ENCODE measurements around the gene EMP2.

EMP2 gene

GRCh38 chr16:10610499-10611184 is 30.2 kb upstream of the EMP2 start:
- DNase-seq (ENCODE audit: low read depth) = no peak

DNA sequence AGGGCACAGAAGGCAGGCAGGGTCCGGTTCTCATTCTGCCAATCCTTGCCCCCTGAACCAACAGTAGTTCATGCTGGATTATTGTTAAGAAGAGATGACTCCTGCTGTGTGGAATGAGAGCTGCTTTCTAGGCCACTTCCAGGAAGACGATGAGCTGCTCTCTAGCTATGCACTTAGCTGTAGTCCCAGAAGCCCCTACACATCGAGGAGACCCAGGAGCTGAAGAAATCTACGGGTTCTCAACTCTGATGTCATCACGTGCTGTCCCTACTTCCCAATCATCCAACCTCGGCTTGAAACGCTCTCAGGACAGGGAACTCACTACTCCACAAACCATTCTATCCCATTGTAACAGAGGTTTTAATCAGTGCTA is 29.0 kb upstream of the EMP2 start:
- DNase-seq (ENCODE audit: low read depth) = peak; percentile 79

GRCh38 chr16:10608687-10609401 is 28.4 kb upstream of the EMP2 start:
- no peak for DNase-seq (ENCODE audit: low read depth)

GRCh38 chr16:10607157-10607556 is 26.8 kb upstream of the EMP2 start:
- no peak for DNase-seq (ENCODE audit: low read depth)

GRCh38 chr16:10606607-10607006 is 26.2 kb upstream of the EMP2 start:
- no peak for DNase-seq (ENCODE audit: low read depth)

DNA sequence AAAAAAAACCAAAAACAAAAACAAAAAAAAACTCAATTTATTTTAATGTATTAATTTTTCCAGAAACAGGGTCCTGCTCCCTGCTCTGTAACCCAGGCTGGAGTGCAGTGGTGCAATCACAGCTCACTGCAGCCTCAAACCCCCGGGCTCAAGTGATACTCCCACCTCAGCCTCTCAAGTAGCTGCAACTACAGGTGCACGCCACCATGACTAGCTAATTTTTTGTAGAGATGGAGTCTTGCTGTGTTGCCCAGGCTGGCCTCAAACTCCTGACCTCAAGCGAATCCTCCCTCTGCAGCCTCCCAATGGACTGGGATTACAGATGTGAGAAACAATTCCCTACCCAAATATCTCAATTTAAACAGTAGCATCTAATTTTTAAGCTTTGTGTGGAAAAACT is 25.2 kb upstream of the EMP2 start:
- DNase-seq (ENCODE audit: low read depth) = no peak

GRCh38 chr16:10601444-10602408 is 21.3 kb upstream of the EMP2 start:
- no peak for DNase-seq (ENCODE audit: low read depth)

- no peak for DNase-seq (ENCODE audit: low read depth)
Measured at GRCh38 chr16:10600782-10601443, 20.5 kb upstream of the EMP2 start.

DNA sequence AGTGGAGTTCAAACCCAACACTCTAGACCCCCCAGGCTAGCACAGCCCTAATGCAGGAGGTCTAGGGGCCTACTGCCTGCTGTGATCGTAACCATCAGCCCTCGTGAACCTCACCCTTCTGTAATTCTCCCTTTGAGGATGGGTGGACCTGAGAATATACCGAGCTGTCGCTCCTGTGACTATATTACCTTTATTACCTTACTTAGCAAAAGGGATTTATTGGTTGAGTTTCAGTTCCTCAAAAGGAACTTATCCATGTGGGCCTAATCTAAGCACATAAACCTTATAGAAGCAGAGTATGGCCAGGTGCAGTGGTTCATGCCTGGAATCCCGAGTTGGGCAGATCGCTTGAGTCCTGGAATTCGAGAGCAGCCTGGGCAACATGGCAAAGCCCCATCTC is 19.2 kb upstream of the EMP2 start:
- DNase-seq (ENCODE audit: low read depth) = no peak

GRCh38 chr16:10598157-10598556 is 17.8 kb upstream of the EMP2 start:
- DNase-seq (ENCODE audit: low read depth) = no peak

DNA sequence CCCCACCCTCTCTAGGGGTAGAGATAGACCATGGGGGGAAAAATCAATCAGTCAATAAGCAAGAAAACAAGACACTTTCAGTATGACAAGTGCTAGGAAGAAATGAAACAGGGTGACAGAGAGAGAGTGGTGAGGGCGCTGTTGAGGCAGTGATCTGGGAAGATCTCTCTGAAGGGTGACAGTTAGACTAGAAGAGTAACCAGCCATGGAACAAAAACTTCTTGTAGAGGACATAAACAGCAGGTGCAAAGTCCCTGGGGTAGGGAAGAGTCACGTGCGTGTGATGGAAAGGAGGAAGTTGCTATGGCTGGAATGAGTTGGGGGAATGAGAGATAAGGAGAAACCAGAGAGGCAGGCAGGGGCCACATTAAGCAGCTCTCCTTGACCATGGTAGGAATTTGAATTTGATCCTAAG is 16.8 kb upstream of the EMP2 start:
- DNase-seq (ENCODE audit: low read depth) = no peak

DNA sequence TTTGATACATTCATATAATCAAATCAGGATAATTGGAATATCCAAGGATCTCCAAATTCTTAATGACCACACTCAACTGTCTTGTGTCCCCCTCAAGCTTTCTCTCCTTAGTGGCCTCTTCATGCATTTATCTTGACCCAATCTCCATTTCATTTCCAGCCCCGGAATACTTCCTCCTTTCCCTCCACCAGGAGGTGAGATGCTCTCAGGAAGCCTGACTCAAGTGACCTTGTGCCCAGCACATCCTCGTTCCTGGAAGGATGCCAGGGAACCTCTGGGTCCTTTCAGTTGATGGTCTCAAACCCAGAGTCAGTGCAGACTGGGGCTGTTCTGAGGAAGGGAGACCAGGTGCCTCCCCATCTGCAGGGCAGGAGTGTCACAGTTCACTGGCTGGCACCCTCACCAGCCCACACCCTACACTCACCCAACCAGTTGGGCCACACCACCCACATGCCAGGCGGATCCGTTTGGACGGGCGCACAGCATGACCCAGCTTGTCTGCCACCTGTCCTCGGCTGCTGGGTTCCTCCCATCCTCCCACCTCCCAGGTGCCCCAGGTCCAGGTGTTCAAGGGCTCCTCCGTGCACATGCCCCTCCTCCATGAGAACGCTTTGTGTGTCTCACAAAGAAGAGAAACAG is 14.0 kb upstream of the EMP2 start:
- DNase-seq (ENCODE audit: low read depth) = no peak

DNA sequence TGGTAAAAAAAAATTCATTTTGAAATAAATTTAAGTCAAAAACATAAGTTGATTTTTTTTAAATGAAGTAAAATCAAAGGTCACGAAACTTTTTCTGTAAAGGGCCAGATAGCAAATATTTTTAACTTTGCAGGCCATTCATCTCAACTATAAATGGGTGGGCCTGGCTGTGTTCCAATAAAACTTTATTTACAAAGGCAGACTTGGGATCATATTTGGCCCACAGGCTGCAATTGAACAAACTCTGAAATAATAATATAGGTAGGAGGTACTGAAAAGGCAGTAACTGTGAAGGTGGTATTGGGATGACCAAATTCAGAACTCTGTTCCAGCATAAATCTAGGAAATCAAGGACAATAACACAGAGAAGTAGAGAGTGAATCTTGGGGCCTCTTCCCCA is 12.2 kb upstream of the EMP2 start:
- DNase-seq (ENCODE audit: low read depth) = no peak

DNA sequence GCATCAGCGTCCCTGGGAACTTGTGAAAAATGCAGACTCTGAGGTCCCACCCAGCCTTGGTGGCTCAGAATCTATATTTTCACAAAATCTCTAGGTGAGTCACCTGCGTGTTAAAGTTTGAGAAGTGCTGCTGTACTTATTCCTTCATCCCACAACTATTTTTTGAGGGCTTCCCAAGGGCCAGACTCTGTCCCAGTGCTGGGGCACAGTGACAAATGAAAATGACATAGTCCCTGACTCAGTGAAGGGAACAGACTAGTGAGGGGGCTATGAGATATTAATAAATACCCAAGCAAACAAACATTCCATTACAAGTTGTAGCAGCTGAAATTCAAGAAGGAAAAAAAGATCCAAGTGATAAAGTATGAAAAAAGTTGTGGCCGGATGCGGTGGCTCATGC is 9.9 kb upstream of the EMP2 start:
- DNase-seq (ENCODE audit: low read depth) = no peak

DNA sequence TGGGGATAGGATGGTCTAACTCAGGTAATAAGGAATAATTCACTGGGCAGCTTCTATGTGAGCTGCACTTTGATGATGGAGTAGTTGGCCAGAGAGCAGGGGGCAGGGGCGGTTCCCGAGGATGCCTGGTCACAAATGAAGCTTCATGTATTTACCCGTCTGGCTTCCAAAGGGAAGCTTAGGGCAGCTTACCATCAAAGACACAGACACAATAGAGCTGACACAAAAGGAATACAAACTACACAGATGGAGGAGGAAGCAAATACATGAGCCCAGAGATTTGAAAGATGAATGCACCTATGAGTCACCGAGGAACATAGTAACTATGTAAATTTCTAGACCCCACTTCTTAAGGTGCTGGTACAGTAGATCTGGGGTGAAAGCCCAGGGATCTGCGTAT is 8.7 kb upstream of the EMP2 start:
- DNase-seq (ENCODE audit: low read depth) = no peak

DNA sequence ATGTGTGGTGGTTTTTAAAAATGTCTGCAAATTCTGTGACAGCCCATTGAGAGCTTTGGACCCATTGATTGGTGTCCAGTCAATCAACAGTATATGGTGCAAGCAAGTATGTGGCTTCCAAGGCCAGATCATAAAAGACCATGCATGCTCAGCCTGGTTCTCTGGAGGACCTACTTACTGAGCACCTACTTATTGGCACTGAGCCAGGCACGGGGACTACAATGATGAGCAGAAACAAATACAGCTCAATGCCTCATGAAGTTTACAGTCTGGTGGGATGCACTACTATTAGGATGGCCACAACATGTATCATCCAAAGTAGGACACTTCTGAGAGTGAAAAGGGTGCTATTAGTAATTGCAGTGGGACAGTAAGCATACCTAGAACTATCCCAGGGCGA is 7.2 kb upstream of the EMP2 start:
- DNase-seq (ENCODE audit: low read depth) = no peak

GRCh38 chr16:10584981-10585438 is 4.6 kb upstream of the EMP2 start:
- DNase-seq (ENCODE audit: low read depth) = peak; percentile 55

- DNase-seq (ENCODE audit: low read depth) = no peak
Measured at GRCh38 chr16:10583269-10583668, 2.9 kb upstream of the EMP2 start.

GRCh38 chr16:10581507-10581906 is 1.1 kb upstream of the EMP2 start:
- DNase-seq (ENCODE audit: low read depth) = no peak

- no peak for DNase-seq (ENCODE audit: low read depth)
Measured at GRCh38 chr16:10580883-10581247, 467 bp upstream of the EMP2 start.

- no peak for DNase-seq (ENCODE audit: low read depth)
Measured at GRCh38 chr16:10579575-10579964, 828 bp downstream of the EMP2 start.

All from ELR (cell line).